Non-pigmented ciliary epithelial cell (primary cell): ENCODE measurements around the gene ZNF304.

Source experiments
- DNase-seq: peaks from one replicate; pipeline ENCODE4 v3.0.0-alpha.2; 2010; ENCODE audit warnings: low read depth

The ZNF304 gene

GRCh38 chr19:57350877-57351805 is at the start of gene ZNF304:
Gene ZNF304 (plus strand): TSS chr19:57351271. CDS start chr19:57351665, 394 bp downstream.
- peak; percentile 80 for DNase-seq

- DNase-seq = peak; percentile 60
Measured at GRCh38 chr19:57302020-57302465, 49.0 kb upstream of the ZNF304 start.

GRCh38 chr19:57302727-57303401 is 48.2 kb upstream of the ZNF304 start:
- DNase-seq = peak; percentile 49

- DNase-seq = no peak
Measured at GRCh38 chr19:57305056-57305455, 46.0 kb upstream of the ZNF304 start.

- DNase-seq = no peak
Measured at GRCh38 chr19:57308514-57308913, 42.6 kb upstream of the ZNF304 start.

GRCh38 chr19:57310792-57311191 is 40.3 kb upstream of the ZNF304 start:
- no peak for DNase-seq

- no peak for DNase-seq
Measured at GRCh38 chr19:57314146-57314545, 36.9 kb upstream of the ZNF304 start.

- DNase-seq = no peak
Measured at GRCh38 chr19:57317503-57317902, 33.6 kb upstream of the ZNF304 start.

- DNase-seq = no peak
Measured at GRCh38 chr19:57319869-57320179, 31.2 kb upstream of the ZNF304 start.

- peak; percentile 79 for DNase-seq
Measured at GRCh38 chr19:57320180-57321084, 30.6 kb upstream of the ZNF304 start, which contains the start of gene ZNF543. Gene ZNF543 (plus strand): TSS chr19:57320472. CDS start chr19:57320854, 382 bp downstream.

GRCh38 chr19:57321116-57321515 is 30.0 kb upstream of the ZNF304 start:
- DNase-seq = no peak

- no peak for DNase-seq
Measured at GRCh38 chr19:57321751-57322150, 29.3 kb upstream of the ZNF304 start.

GRCh38 chr19:57324992-57325391 is 26.1 kb upstream of the ZNF304 start:
- DNase-seq = no peak

GRCh38 chr19:57327993-57328392 is 23.1 kb upstream of the ZNF304 start:
- DNase-seq = no peak

GRCh38 chr19:57334191-57334590 is 16.9 kb upstream of the ZNF304 start:
- DNase-seq = no peak

- DNase-seq = no peak
Measured at GRCh38 chr19:57338877-57339276, 12.2 kb upstream of the ZNF304 start.

- DNase-seq = no peak
Measured at GRCh38 chr19:57342582-57342981, 8.5 kb upstream of the ZNF304 start.

- peak; percentile 10 for DNase-seq
Measured at GRCh38 chr19:57348136-57348535, 2.9 kb upstream of the ZNF304 start.

- DNase-seq = no peak
Measured at GRCh38 chr19:57351867-57352266, 796 bp downstream of the ZNF304 start.

GRCh38 chr19:57355916-57356315 is 4.8 kb downstream of the ZNF304 start:
- no peak for DNase-seq

GRCh38 chr19:57357406-57357805 is 6.3 kb downstream of the ZNF304 start:
- DNase-seq = no peak

- no peak for DNase-seq
Measured at GRCh38 chr19:57359300-57359699, 8.2 kb downstream of the ZNF304 start.
